ENCODE measurements around the gene C7orf33.

DNA sequence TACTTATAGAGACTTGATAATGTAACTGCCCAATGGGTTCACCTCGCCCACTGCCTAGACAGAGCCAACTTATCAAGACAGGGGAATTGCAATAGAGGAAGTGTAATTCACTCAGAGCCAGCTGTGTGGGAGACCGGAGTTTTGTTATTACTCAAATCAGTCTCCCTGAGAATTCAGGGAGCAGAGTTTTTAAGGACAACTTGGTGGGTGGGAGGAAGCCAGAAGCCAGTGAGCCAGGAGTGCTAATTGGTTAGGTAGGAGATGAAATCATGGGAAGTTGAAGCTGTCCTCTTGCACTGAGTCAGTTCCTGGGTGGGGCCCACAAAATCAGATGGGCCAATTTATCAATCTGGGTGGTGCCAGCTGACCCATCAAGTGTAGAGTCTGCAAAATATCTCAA lies 20.1 kb upstream of the C7orf33 start:
- TF ChIP-seq, protein P1, sequence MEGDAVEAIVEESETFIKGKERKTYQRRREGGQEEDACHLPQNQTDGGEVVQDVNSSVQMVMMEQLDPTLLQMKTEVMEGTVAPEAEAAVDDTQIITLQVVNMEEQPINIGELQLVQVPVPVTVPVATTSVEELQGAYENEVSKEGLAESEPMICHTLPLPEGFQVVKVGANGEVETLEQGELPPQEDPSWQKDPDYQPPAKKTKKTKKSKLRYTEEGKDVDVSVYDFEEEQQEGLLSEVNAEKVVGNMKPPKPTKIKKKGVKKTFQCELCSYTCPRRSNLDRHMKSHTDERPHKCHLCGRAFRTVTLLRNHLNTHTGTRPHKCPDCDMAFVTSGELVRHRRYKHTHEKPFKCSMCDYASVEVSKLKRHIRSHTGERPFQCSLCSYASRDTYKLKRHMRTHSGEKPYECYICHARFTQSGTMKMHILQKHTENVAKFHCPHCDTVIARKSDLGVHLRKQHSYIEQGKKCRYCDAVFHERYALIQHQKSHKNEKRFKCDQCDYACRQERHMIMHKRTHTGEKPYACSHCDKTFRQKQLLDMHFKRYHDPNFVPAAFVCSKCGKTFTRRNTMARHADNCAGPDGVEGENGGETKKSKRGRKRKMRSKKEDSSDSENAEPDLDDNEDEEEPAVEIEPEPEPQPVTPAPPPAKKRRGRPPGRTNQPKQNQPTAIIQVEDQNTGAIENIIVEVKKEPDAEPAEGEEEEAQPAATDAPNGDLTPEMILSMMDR (IDR thresholded peaks at IDR 0.05; ENCODE audit: low read depth, low read length), result no peak
- TF ChIP-seq POLR2A (IDR thresholded peaks at IDR 0.05; ENCODE audit: extremely low read depth, insufficient read length), result no peak
